IMR-90 (cell line): Measurements from ENCODE around the gene ADRA2A.

ENCODE experiments used
- BHLHE40 ChIP-seq: fragments of 150-350 bp; IDR thresholded peaks from 2 replicates; pipeline ENCODE4 v1.6.1; 2016; ENCODE audit warnings: mild to moderate bottlenecking, low read depth, low read length
- CEBPB ChIP-seq: IDR thresholded peaks from 2 replicates; pipeline ENCODE4 v1.6.1; 2012; ENCODE audit warnings: low read depth, low read length, improper control_type of control experiment
- CHD1 ChIP-seq: IDR thresholded peaks from 2 replicates; pipeline ENCODE4 v1.6.1; 2012; ENCODE audit warnings: low read depth, low read length, improper control_type of control experiment
- FOS ChIP-seq: fragments of 150-350 bp; IDR thresholded peaks from 2 replicates; pipeline ENCODE4 v1.6.1; 2016; ENCODE audit warnings: low read depth, low read length
- MAZ ChIP-seq: IDR thresholded peaks from 2 replicates; pipeline ENCODE4 v1.6.1; 2012; ENCODE audit warnings: low read depth, mild to moderate bottlenecking, low read length, improper control_type of control experiment, moderate library complexity, borderline replicate concordance
- MXI1 ChIP-seq: IDR thresholded peaks from 2 replicates; pipeline ENCODE4 v1.6.1; 2012; ENCODE audit warnings: low read depth, mild to moderate bottlenecking, low read length, moderate library complexity, borderline replicate concordance
- POLR2A ChIP-seq: IDR thresholded peaks from 2 replicates; pipeline ENCODE4 v1.6.1; 2012; ENCODE audit warnings: mild to moderate bottlenecking, low read depth, low read length
- RAD21 ChIP-seq: IDR thresholded peaks from 2 replicates; pipeline ENCODE4 v1.6.1; 2012; ENCODE audit warnings: low read length, improper control_type of control experiment
- RFX5 ChIP-seq: IDR thresholded peaks from 2 replicates; pipeline ENCODE4 v1.8.0; 2012; ENCODE audit warnings: low read depth, mild to moderate bottlenecking, low read length, moderate library complexity
- SMC3 ChIP-seq: fragments of 150-350 bp; IDR thresholded peaks from 2 replicates; pipeline ENCODE4 v1.6.1; 2016; ENCODE audit warnings: low read depth, mild to moderate bottlenecking, antibody characterized with exemption, low read length, moderate library complexity
- USF2 ChIP-seq: fragments of 150-350 bp; IDR thresholded peaks from 2 replicates; pipeline ENCODE4 v1.6.1; 2017; ENCODE audit warnings: mild to moderate bottlenecking, antibody characterized with exemption, low read length, low read depth
- TF ChIP-seq, protein P1 (sequence below): conservative IDR thresholded peaks from 2 replicates; pipeline ENCODE4 v1.5.1; 2012; ENCODE audit warnings: mild to moderate bottlenecking, low read depth, low read length, improper control_type of control experiment
- TF ChIP-seq, protein P2 (sequence below): fragments of 150-350 bp; IDR thresholded peaks from 2 replicates; pipeline ENCODE4 v1.6.1; 2016; ENCODE audit warnings: low read depth, mild to moderate bottlenecking, low read length, moderate library complexity, borderline replicate concordance

- TF ChIP-seq, protein P1, sequence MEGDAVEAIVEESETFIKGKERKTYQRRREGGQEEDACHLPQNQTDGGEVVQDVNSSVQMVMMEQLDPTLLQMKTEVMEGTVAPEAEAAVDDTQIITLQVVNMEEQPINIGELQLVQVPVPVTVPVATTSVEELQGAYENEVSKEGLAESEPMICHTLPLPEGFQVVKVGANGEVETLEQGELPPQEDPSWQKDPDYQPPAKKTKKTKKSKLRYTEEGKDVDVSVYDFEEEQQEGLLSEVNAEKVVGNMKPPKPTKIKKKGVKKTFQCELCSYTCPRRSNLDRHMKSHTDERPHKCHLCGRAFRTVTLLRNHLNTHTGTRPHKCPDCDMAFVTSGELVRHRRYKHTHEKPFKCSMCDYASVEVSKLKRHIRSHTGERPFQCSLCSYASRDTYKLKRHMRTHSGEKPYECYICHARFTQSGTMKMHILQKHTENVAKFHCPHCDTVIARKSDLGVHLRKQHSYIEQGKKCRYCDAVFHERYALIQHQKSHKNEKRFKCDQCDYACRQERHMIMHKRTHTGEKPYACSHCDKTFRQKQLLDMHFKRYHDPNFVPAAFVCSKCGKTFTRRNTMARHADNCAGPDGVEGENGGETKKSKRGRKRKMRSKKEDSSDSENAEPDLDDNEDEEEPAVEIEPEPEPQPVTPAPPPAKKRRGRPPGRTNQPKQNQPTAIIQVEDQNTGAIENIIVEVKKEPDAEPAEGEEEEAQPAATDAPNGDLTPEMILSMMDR = no peak
- TF ChIP-seq POLR2A (no peak), USF2 (no peak), SMC3 (no peak), MXI1 (no peak), FOS (no peak), RAD21 (no peak), CEBPB (no peak), BHLHE40 (no peak), CHD1 (no peak), MAZ (no peak), RFX5 (no peak)
- TF ChIP-seq, protein P2, sequence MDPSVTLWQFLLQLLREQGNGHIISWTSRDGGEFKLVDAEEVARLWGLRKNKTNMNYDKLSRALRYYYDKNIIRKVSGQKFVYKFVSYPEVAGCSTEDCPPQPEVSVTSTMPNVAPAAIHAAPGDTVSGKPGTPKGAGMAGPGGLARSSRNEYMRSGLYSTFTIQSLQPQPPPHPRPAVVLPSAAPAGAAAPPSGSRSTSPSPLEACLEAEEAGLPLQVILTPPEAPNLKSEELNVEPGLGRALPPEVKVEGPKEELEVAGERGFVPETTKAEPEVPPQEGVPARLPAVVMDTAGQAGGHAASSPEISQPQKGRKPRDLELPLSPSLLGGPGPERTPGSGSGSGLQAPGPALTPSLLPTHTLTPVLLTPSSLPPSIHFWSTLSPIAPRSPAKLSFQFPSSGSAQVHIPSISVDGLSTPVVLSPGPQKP = no peak
Observed at GRCh38 chr10:111102359-111102837, 25.6 kb downstream of the ADRA2A start.
